ENCODE data around the gene GEMIN2.
"Not testable (repeated sequence)": the region's sequence is repeated elsewhere in the genome, so short reads cannot be mapped to it uniquely, and the experiment has no call there.

GEMIN2 gene

GRCh38 chr14:39180553-39180952, 66.4 kb downstream of the GEMIN2 start:
- DNase-seq, result no peak

- no peak for DNase-seq
These were observed 67.0 kb downstream of the GEMIN2 start for GRCh38 chr14:39181026-39181692.

DNA sequence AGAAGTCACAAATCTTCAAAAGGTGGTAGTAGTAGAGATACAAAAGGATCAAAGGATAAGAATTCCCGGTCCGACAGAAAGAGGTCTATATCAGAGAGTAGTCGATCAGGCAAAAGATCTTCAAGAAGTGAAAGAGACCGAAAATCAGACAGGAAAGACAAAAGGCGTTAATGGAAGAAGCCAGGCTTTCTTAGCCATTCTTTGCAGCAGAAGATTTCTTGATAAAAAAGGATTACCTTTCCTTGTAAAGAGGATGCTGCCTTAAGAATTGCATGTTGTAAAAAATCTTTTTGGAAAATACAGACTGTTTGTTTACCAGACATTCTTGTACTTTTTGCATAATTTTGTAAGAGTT, 67.5 kb downstream of the GEMIN2 start:
- no peak for DNase-seq

- DNase-seq, result no peak
These were observed 68.9 kb downstream of the GEMIN2 start for GRCh38 chr14:39182770-39183684.

GRCh38 chr14:39183685-39184003, 69.5 kb downstream of the GEMIN2 start:
- DNase-seq, result not testable (repeated sequence)

- no peak for DNase-seq
These were observed 70.6 kb downstream of the GEMIN2 start for GRCh38 chr14:39184628-39185255.

DNA sequence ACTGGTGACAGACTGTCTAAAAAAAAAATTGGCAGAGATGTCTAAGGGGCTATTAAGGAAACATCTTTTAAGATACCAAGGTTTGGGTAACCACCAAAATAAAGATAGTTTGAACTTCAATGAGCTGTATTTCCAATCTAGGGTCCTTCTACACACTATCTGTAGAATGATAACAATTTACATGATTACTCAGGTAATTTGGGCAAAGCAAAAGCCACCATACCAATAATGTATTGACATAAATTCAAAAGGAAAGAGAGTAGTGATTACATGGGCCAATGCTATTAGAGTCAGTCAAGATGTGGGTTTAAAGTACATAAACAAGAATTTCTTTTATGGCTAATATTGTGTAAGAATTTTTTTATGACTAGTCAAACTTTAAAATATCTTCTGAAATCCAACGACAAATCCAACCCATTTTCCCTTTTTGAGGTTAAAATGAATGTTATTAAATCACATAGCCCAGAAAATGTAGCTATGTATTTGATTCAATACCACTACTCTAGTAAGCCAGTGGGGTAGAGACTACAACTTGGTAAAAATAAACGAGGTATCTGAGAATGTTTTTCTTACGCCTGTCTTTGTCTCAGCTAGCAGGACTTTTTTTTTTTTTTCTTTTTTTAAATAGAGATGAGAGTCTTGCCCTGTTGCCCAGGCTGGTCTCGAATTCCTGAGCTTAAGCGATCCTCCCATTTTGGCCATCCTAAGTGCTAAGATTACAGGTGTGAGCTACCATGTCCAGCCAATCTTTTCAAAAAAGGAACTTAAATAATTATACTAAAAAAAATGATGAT, 71.3 kb downstream of the GEMIN2 start:
- DNase-seq, result no peak
